DLD1 (cell line): ENCODE results near the gene MUC6.

Experiments used
- in situ Hi-C: cut with HindIII; loops from 2 replicates; pipeline ENCODE4 v1.10.0; 2017; ENCODE audit warnings: low sequenced_read_pairs

MUC6 gene

GRCh38 chr11:1038921-1039320 is 2.4 kb upstream of the MUC6 start:
- in situ Hi-C loops, result no loop called here

- in situ Hi-C loops, result no loop called here
Observed at GRCh38 chr11:1038361-1038760, 1.8 kb upstream of the MUC6 start.

- in situ Hi-C loops, result no loop called here
Observed at GRCh38 chr11:1037506-1038055, 1.1 kb upstream of the MUC6 start.

- in situ Hi-C loops, result no loop called here
Observed at GRCh38 chr11:1036931-1037330, 413 bp upstream of the MUC6 start.

- in situ Hi-C loops, result no loop called here
Observed at GRCh38 chr11:1035577-1036283, 788 bp downstream of the MUC6 start.

GRCh38 chr11:1034456-1035295 is 1.8 kb downstream of the MUC6 start:
- in situ Hi-C loops, result no loop called here

GRCh38 chr11:1034001-1034400 is 2.5 kb downstream of the MUC6 start:
- in situ Hi-C loops, result no loop called here

GRCh38 chr11:1033016-1033798 is 3.3 kb downstream of the MUC6 start:
- in situ Hi-C loops, result no loop called here

GRCh38 chr11:1032310-1032891 is 4.1 kb downstream of the MUC6 start:
- in situ Hi-C loops, result no loop called here

GRCh38 chr11:1031121-1031899 is 5.2 kb downstream of the MUC6 start:
- in situ Hi-C loops, result no loop called here

GRCh38 chr11:1030556-1030955 is 6.0 kb downstream of the MUC6 start:
- in situ Hi-C loops, result no loop called here

- in situ Hi-C loops, result no loop called here
Observed at GRCh38 chr11:1030086-1030485, 6.4 kb downstream of the MUC6 start.

- in situ Hi-C loops, result no loop called here
Observed at GRCh38 chr11:1029654-1030053, 6.9 kb downstream of the MUC6 start.

GRCh38 chr11:1029051-1029450 is 7.5 kb downstream of the MUC6 start:
- in situ Hi-C loops, result no loop called here

- in situ Hi-C loops, result no loop called here
Observed at GRCh38 chr11:1028616-1029015, 7.9 kb downstream of the MUC6 start.

- in situ Hi-C loops, result no loop called here
Observed at GRCh38 chr11:1028291-1028540, 8.3 kb downstream of the MUC6 start.

GRCh38 chr11:1027483-1028290 is 8.8 kb downstream of the MUC6 start:
- in situ Hi-C loops, result no loop called here

GRCh38 chr11:1026641-1027482 is 9.7 kb downstream of the MUC6 start:
- in situ Hi-C loops, result no loop called here

GRCh38 chr11:1026163-1026450 is 10.4 kb downstream of the MUC6 start:
- in situ Hi-C loops, result no loop called here
